AG20443 (cell line): Measurements from ENCODE around the gene OAF.

Source experiments
- DNase-seq: peaks from one replicate; pipeline ENCODE4 v3.0.0; 2012; ENCODE audit warnings: low spot score, mixed read lengths

Gene OAF

DNA sequence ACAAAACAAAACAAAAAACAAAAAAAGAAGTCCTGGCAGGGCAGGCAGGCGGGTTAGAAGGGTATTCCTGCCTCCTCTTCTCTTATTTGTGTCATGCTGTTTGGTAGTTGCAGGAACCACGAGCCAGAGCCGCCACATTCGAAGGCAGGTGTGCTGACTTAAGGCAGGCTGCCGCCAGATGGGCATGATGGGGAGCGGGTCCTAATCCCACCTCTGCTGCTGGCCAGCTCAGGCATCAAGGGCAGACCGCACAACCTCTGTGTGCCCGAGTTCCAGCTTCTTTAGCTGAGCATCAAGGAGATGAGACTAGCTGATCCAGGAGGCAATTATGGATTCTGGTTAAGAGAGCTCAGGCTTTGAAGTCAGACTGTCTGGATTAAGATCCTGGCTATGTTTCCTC lies 12.1 kb downstream of the OAF start:
- no peak for DNase-seq

- DNase-seq: no peak
These were observed 13.0 kb downstream of the OAF start for GRCh38 chr11:120223793-120224192.

DNA sequence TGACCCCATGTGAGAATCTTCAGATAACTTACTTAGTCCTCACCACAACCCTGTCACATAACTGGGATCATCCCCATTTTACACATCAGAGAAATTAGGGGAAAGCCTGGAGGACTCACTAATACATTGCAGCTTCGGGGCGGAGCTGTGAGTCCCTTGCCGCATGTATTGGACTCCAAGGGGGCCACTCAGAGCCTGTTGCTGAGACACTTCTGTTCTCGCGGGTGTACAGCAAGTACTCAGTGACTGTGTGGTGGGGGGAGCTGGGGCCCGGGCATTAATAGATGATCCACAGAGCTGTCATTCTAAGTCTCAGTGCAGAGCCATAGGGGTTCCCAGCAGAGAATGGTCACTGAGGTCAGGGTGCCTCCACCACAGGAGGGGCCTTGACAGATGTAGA lies 13.5 kb downstream of the OAF start:
- no peak for DNase-seq

DNA sequence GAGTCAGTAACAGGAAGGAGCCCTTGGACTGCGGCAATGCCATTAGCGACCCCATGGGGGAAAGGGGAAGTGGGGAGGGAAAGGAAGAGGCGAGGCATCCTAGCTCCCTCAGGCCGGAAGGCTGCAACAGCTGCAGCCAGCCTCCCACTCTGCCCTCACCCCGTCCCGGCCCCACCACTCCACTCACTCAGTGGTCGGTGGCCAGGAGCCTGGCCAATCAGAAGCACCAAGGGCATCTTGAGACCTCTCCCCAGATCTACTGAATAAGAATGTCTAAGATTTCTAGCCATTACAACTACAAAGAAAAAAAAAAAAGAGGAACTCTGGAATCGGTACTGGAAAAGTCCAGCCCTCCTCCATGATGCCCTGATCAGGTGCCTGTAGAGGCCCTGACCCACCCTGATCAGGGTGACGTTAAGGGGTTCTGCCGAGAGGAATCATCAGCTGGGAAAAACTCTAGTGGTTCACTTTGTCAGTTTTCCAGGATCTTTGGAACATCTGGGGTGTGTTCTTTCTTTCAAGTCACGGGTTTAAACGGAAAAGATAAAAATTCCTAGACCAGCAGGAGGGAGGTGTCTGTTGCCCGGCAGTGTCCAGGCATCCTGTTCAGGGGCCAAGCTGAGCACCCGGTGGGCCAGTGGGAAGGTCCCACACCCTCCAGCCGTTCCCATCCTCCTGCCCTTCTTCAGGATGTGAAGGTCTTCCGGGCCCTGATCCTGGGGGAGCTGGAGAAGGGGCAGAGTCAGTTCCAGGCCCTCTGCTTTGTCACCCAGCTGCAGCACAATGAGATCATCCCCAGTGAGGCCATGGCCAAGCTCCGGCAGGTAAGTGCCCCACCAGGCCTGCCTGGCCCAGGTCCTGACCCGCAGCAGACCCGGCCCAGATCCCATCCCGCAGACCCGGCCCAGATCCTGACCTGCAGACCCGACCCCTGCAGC lies 14.4 kb downstream of the OAF start:
- no peak for DNase-seq

GRCh38 chr11:120226242-120226641 lies 15.4 kb downstream of the OAF start:
- no peak for DNase-seq

GRCh38 chr11:120226714-120227113 lies 15.9 kb downstream of the OAF start:
- DNase-seq: no peak

DNA sequence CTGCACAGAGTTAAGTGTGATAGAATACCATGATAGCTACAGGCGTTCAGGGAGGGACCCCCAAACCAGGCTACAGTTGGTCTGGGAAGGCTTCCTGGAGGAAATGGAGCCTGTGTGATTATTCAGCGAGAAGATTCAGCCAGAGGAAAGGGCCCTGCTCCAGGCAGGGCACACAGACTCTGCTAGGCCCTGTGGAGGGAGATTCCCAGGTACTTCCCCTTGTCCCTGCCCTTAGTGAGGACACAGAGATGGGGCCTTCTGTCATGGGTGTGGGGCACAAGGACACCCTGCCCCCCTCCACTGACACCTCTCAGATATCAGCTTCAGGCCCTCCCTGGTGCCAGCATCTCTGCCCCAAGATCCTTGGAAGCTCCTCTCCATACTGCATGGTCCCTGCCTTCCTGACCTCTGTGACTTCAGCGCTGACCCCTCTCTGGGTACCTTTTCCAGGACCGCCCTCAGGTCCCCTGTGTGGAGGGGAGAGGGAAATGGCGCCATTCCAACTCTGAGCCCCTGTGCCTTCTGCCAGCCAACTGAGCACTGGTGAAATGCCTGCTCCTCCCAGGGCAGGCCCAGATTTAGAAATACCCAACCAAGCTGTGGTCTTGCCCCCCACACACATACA lies 16.5 kb downstream of the OAF start:
- DNase-seq: no peak

DNA sequence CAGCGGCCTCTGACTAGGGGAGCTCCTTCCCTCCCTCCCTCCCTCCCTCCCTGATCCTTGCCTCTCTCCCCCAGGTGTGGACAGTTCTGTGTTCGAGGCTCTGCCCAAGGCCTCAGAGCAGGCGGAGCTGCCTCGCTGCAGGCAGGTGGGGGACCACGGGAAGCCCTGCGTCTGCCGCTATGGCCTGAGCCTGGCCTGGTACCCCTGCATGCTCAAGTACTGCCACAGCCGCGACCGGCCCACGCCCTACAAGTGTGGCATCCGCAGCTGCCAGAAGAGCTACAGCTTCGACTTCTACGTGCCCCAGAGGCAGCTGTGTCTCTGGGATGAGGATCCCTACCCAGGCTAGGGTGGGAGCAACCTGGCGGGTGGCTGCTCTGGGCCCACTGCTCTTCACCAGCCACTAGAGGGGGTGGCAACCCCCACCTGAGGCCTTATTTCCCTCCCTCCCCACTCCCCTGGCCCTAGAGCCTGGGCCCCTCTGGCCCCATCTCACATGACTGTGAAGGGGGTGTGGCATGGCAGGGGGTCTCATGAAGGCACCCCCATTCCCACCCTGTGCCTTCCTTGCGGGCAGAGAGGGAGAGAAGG lies 18.1 kb downstream of the OAF start:
- no peak for DNase-seq

GRCh38 chr11:120229451-120230424 lies 18.9 kb downstream of the OAF start:
- DNase-seq: peak; percentile 54

DNA sequence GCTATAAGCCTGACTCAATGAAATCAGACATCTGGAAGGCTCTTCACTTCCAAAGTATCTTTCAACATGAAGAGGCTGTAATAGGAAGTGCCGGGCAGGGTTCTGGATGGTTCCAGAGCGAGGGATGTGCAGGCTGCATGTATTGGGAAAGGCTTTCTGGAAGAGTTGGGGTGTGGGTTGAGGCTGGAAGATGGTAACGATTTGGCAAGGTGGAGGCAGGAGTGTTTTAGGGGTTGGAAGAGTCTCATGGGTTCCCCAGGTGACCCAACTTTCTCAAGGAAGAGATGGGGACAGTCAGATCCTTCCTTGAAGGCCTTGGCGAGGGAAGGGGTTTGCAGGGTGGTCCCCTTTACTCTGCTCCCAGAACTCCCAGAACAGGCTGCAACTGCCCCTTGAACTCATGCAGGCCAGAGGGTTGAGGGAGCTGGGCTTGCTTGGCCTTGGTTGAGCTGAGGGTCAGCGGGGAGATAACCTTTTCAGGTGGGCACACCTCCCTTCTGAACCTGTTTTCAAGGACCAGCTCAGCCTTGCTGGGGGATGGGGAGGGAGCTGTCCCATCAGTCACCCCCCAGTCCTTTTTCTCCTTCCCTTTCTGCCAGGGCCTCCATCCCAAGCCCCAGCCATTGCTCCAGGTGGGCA lies 19.7 kb downstream of the OAF start:
- no peak for DNase-seq

- DNase-seq: no peak
These were observed 21.1 kb downstream of the OAF start for GRCh38 chr11:120231963-120232362.

DNA sequence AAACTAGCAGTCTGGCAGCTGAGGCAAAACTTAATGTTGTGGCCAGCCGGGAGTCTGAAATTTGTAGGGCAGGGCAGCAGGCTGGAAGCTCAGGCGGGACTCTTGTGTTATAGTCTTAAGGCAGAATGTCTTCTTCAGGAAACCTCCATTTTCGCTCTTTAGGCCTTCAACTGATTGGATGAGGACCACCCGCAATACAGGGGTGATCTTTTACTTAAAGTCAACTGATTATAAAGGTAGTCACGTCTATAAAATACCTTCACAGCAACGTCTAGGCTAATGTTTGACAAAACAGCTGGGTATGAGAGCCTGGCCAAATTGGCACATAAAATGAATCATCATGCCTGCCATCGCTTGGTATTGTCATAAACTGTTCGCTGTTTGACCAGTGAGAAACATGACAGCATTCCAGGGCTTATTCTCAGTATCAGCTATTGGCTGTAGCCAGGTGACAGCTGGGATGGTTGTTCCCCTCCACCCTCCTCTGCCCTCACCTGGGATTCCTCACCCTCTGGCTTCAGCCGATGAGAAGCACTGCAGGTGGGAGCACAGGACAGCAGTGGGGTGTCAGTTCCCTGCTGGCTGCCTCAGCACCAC lies 22.5 kb downstream of the OAF start:
- no peak for DNase-seq

DNA sequence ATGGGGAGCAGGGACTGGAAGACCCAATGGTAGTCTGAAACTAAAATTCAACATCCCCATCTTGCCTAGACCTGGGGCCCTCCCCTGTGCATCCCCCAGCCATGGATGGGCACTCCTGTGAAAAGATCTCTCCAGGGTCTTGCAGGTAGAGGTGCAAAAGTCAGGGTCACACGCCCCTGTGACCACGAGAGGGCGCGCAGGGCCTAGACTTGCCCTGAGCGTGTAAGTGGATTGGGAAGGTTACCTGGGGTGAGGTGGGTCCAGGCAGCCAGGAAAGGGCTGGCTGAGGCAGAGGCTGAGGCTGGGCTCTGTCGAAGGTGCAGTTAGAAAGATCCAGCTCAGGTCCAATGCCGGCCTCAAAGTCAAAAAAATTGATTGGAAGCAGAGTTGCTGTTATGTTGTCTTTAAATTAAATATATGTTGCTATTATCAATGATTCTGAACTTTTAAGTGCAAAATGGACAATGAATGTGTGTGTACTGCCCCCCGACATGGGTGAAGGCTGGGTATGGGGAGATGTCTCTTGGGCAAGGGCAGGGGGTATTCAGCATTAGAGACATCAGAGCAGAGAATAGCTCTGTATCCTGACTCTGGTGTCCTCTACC lies 24.3 kb downstream of the OAF start:
- DNase-seq: peak; percentile 74

DNA sequence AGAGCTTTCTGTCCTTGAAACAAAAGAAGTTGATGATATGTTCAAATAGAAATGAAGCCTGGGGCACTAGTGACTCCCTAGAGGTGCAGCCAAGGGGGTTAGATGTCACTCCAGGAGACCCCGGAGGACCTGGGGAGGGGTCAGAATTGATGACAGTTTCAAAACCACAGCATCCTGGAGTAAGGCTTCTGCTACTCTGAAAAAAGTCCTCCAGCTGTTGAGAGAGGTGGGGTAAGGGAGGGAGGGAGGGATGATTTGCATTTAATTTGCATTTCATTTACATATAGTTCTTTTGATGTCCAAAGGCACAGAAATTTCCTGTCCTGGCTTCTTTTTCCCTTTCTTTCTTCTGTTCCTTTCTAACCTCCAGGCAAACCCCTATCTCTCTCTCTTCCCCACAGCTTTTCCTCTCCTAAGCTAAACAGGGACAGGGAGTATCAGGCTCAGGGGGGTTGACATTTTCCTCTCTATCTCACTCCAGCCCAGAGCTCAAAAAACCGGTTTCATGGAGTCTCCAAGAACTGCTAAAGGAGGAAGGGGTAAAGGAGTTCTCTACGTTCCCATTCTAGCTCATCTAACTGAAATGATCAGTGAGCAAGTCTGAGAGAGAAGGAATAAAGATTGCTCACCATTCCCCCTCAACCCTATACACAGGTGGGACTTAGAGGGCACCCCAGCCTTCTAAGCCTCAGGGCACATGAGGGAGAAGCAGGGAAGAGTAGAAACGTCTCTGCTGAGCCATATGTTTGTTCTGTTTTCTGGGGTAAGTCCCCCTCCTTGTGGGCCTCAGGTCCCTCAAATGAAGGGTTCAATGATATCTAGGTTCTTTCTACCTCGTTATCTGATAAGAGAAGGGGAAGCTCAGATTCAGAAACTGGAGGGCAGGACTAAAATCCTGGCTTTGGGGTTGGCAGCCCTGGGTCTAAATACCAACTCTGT lies 25.6 kb downstream of the OAF start:
- no peak for DNase-seq

- no peak for DNase-seq
These were observed 28.3 kb downstream of the OAF start for GRCh38 chr11:120238968-120239620.

DNA sequence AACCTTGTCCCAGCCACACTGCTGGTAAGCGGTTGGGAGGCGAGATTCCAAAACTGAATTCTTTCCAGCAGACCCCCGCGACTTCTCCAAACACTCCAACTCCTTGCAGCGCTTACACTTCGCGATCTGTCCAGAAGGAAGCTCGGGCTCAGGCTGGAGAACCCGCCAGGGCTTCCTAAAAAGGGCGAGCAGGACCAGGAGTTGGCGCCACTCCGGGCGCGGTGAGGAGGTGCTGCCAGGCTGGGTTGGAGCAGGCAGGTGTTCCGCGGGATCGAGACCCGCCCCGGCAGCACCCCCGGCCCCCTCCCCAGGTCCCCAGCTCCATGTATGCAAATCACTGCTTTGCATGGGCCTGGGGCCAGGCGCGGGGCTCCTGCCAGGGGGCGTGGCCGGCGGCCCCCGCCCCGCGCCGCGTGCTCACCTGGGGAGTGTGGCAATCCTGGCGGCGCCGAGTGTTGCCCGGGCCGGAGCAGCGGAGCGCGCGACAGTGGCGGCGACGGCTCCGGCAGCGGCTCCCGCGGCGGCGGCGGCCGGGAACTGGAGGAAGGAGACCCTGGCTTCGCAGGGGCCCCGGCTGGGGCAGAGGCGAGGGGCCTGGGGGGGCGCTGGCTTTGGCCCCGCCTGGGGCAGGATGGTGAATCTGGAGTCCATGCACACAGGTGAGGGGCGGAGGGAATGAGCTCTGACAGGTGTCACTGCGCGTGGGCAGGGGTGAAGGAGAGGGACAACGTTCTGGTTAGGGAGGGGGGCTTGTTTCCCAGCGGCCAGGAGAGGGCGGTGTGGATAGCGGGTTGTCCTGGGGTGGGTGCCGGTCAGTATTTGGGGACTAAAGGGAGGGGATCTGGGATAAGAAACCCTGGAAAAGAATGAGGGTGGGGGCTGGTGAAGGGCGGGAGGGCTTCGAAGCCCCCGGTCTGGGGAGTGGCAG lies 29.1 kb downstream of the OAF start, which contains the start of gene POU2F3:
Gene POU2F3 (plus strand): TSS at position 428 of the 928 bp plus-strand sequence. CDS start 204 bp downstream, at position 632.
- DNase-seq: no peak

GRCh38 chr11:120240866-120241265 lies 30.0 kb downstream of the OAF start:
- DNase-seq: no peak

DNA sequence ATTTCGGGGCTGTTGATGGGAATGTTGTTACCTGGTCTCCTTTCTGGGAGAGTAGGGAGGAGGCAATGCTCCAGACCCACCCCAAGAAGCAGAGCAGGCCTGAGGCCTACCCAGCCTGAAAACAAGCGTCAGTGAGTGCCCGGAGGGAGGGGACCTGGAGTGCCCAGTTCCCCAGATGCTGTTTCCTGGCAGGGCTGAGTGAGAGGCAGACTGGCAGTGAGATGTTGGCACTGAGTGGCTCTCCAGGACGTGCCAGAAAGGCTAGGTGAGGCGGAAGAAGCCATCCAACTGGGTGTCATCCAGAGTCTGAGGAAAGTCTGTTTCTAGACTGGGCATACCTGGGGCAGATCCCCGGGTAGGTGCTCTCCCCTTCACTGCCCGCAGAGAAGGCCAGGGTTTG lies 30.4 kb downstream of the OAF start:
- DNase-seq: no peak
